Neuronal stem cell (in vitro differentiated cells): Measurements from ENCODE around the gene SLC5A5.
A peak's percentile ranks its signal among the peaks of the same experiment; 100 is the strongest.

Source experiments
- DNase-seq: peaks from one replicate; pipeline ENCODE4 v3.0.0-alpha.2; 2013; ENCODE audit warnings: low spot score
- H2AFZ ChIP-seq: one replicate; pipeline ENCODE4 v1.6.1; 2013; ENCODE audit warnings: mild to moderate bottlenecking, low read length, inconsistent platforms
- H2AK5ac ChIP-seq: 2 replicates; pipeline ENCODE4 v1.6.1; 2013; ENCODE audit warnings: low read depth, mild to moderate bottlenecking, inconsistent platforms, low read length, moderate library complexity, mixed read lengths
- H2BK120ac ChIP-seq: 2 replicates; pipeline ENCODE4 v1.6.1; 2013; ENCODE audit warnings: low read depth, mild to moderate bottlenecking, inconsistent platforms, low read length, moderate library complexity, mixed read lengths
- H2BK12ac ChIP-seq: one replicate; pipeline ENCODE4 v1.6.1; 2013; ENCODE audit warnings: low read length, inconsistent platforms
- H2BK15ac ChIP-seq: 2 replicates; pipeline ENCODE4 v1.6.1; 2013; ENCODE audit warnings: mild to moderate bottlenecking, low read length, inconsistent platforms, mixed read lengths
- H2BK5ac ChIP-seq: one replicate; pipeline ENCODE4 v1.6.1; 2013; ENCODE audit warnings: inconsistent platforms, mild to moderate bottlenecking, low read length, moderate library complexity
- H3K14ac ChIP-seq: one replicate; pipeline ENCODE4 v1.6.1; 2013; ENCODE audit warnings: low read length, inconsistent platforms
- H3K18ac ChIP-seq: 2 replicates; pipeline ENCODE4 v1.6.1; 2013; ENCODE audit warnings: low read length, inconsistent platforms
- H3K23ac ChIP-seq: 2 replicates; pipeline ENCODE4 v1.6.1; 2013; ENCODE audit warnings: low read depth, mild to moderate bottlenecking, mixed read lengths, low read length, inconsistent platforms; ENCODE audit not compliant: poor library complexity
- H3K27ac ChIP-seq: replicated peaks from 3 replicates; pipeline ENCODE4 v1.5.1; 2013; ENCODE audit warnings: low read length, inconsistent platforms
- H3K27me3 ChIP-seq, 3 experiments: 2 replicates each; pipeline ENCODE4 v1.6.1; 2013; ENCODE audit warnings: low read length in 3 of 3, mild to moderate bottlenecking in 2 of 3, inconsistent platforms in 1 of 3, low read depth in 1 of 3, mixed read lengths in 1 of 3, moderate library complexity in 1 of 3; ENCODE audit not compliant: control insufficient read depth in 3 of 3, insufficient read depth in 3 of 3
- H3K36me3 ChIP-seq, 2 donors: replicated peaks in 1 of 2; 2 replicates each; pipeline ENCODE4 v1.6.1; 2013; ENCODE audit warnings: low read length in 2 of 2; ENCODE audit not compliant: control insufficient read depth in 2 of 2, insufficient read depth in 2 of 2
- H3K4ac ChIP-seq: 2 replicates; pipeline ENCODE4 v1.6.1; 2013; ENCODE audit warnings: inconsistent platforms, mild to moderate bottlenecking, low read length, moderate library complexity
- H3K4me1 ChIP-seq, 2 donors: 1 replicate in 1 of 2; 2 replicates in 1 of 2; pipeline ENCODE4 v1.6.1; 2013; ENCODE audit warnings: low read length in 2 of 2, low read depth in 1 of 2; ENCODE audit not compliant: control insufficient read depth in 2 of 2, insufficient read depth in 1 of 2
- H3K4me2 ChIP-seq: one replicate; pipeline ENCODE4 v1.6.1; 2013; ENCODE audit warnings: mild to moderate bottlenecking, low read length, inconsistent platforms; ENCODE audit not compliant: insufficient read depth, poor library complexity, severe bottlenecking
- H3K4me3 ChIP-seq, 2 donors: 2 replicates each; pipeline ENCODE4 v1.5.1; 2013; ENCODE audit warnings: low read length in 2 of 2, mild to moderate bottlenecking in 2 of 2, inconsistent platforms in 1 of 2, moderate library complexity in 1 of 2
- H3K79me1 ChIP-seq: one replicate; pipeline ENCODE4 v1.6.1; 2013; ENCODE audit warnings: low read depth, mild to moderate bottlenecking, inconsistent platforms, low read length, moderate library complexity
- H3K9ac ChIP-seq: one replicate; pipeline ENCODE4 v1.6.1; 2013; ENCODE audit warnings: mild to moderate bottlenecking, low read depth, low read length, inconsistent platforms; ENCODE audit not compliant: poor library complexity
- H3K9me3 ChIP-seq, 2 donors: replicated peaks in 1 of 2; 2 replicates each; pipeline versions ENCODE3 to v1.6.1; 2013; ENCODE audit warnings: low read length in 2 of 2, mild to moderate bottlenecking in 2 of 2, inconsistent platforms in 1 of 2, low read depth in 1 of 2, mixed read lengths in 1 of 2, moderate library complexity in 1 of 2; ENCODE audit not compliant: control insufficient read depth in 2 of 2, insufficient read depth in 1 of 2
- H4K8ac ChIP-seq: one replicate; pipeline ENCODE4 v1.6.1; 2013; ENCODE audit warnings: low read depth, mild to moderate bottlenecking, inconsistent platforms, low read length, moderate library complexity
- H4K91ac ChIP-seq: one replicate; pipeline ENCODE4 v1.6.1; 2013; ENCODE audit warnings: low read length, low read depth, mild to moderate bottlenecking, inconsistent platforms; ENCODE audit not compliant: poor library complexity
- WGBS, 2 donors: extraction: QIAGEN DNeasy Blood & Tissue Kit; methylation state at CpG; one replicate each; pipeline ENCODE4 v1.1.7; 2013; ENCODE audit warnings: missing lambda C conversion rate in 2 of 2, mixed read lengths in 1 of 2; ENCODE audit not compliant: insufficient read length in 2 of 2, insufficient replicate concordance in 1 of 2; ENCODE audit errors: extremely low coverage in 2 of 2; 5-methylcytosine and 5-hydroxymethylcytosine counted together

SLC5A5 gene

GRCh38 chr19:17942181-17942580 is 70.4 kb downstream of the SLC5A5 start:
- no peak overlapping the region for H3K9ac ChIP-seq
- no peak overlapping the region for H3K4ac ChIP-seq
- H3K4me3 ChIP-seq, result no peak overlapping the region
- H2BK12ac ChIP-seq, result no peak overlapping the region
- no peak overlapping the region for H3K18ac ChIP-seq
- no peaks in the 10 kb centered on the region for H3K27me3 ChIP-seq
- no peak overlapping the region for H2BK15ac ChIP-seq
- no peak overlapping the region for H3K27ac ChIP-seq
- H3K4me1 ChIP-seq, result peaks cover under 1 to 4% of the 10 kb centered on the region in 2 donors
- no peak for DNase-seq
- H2BK5ac ChIP-seq, result no peak overlapping the region
- H3K23ac ChIP-seq, result peak overlapping the region; percentile 45
- H3K14ac ChIP-seq, result no peak overlapping the region
- no peak overlapping the region for H4K8ac ChIP-seq
- peaks cover 3% of the 10 kb centered on the region for H3K79me1 ChIP-seq
- H3K36me3 ChIP-seq, result peaks cover 23 to 42% of the 10 kb centered on the region in 2 donors
- H4K91ac ChIP-seq, result no peak overlapping the region
- no peak overlapping the region for H2BK120ac ChIP-seq
- no peak overlapping the region for H3K4me2 ChIP-seq
- H2AFZ ChIP-seq, result no peak overlapping the region
- no peak overlapping the region for H2AK5ac ChIP-seq
- H3K9me3 ChIP-seq, result no peaks in the 10 kb centered on the region
- no CpG with 5 or more reads among the region's 17 CpGs for WGBS, 2 donors

GRCh38 chr19:17942582-17943273 is 71.0 kb downstream of the SLC5A5 start:
- Histone ChIP-seq H3K4me2 (peak overlapping the region; percentile 25), H3K9ac (no peak overlapping the region), H3K4me1 (peaks cover 4 to 6% of the 10 kb centered on the region in 2 donors), H2AFZ (no peak overlapping the region), H3K14ac (no peak overlapping the region), H3K4me3 (no peak overlapping the region), H3K27ac (no peak overlapping the region), H2BK12ac (no peak overlapping the region), H3K27me3 (no peaks in the 10 kb centered on the region), H2AK5ac (no peak overlapping the region), H3K18ac (no peak overlapping the region), H2BK15ac (no peak overlapping the region), H3K36me3 (peaks cover 19 to 42% of the 10 kb centered on the region in 2 donors), H3K79me1 (peaks cover 3% of the 10 kb centered on the region), H4K91ac (no peak overlapping the region), H2BK5ac (no peak overlapping the region), H4K8ac (no peak overlapping the region), H2BK120ac (no peak overlapping the region), H3K9me3 (no peaks in the 10 kb centered on the region), H3K23ac (peak overlapping the region; percentile 45), H3K4ac (no peak overlapping the region)
- no CpG with 5 or more reads among the region's 41 CpGs for WGBS, 2 donors
- no peak for DNase-seq

- Histone ChIP-seq H3K18ac (peak overlapping the region; percentile 64), H3K4me2 (no peak overlapping the region), H3K36me3 (peaks cover 19 to 38% of the 10 kb centered on the region in 2 donors), H2BK12ac (peak overlapping the region; percentile 73), H4K8ac (no peak overlapping the region), H2AK5ac (peak overlapping the region; percentile 37), H3K4me1 (peaks cover 5 to 6% of the 10 kb centered on the region in 2 donors), H2BK5ac (no peak overlapping the region), H3K4ac (no peak overlapping the region), H3K4me3 (no peak overlapping the region), H2BK15ac (no peak overlapping the region), H3K27me3 (no peaks in the 10 kb centered on the region), H3K9ac (no peak overlapping the region), H3K9me3 (no peaks in the 10 kb centered on the region), H3K79me1 (peaks cover 3% of the 10 kb centered on the region), H2AFZ (no peak overlapping the region), H3K27ac (no peak overlapping the region), H4K91ac (no peak overlapping the region), H3K14ac (no peak overlapping the region), H2BK120ac (peak overlapping the region; percentile 47), H3K23ac (peak overlapping the region; percentile 73)
- whole genome bisulfite sequencing, 2 donors, result no CpG with 5 or more reads among the region's 57 CpGs
- no peak for DNase-seq
Measured at GRCh38 chr19:17943274-17944221, 71.8 kb downstream of the SLC5A5 start.

- Histone ChIP-seq H3K27ac (no peak overlapping the region), H3K23ac (peak overlapping the region; percentile 73), H3K18ac (no peak overlapping the region), H2AFZ (no peak overlapping the region), H3K14ac (no peak overlapping the region), H3K4me3 (no peak overlapping the region), H4K91ac (no peak overlapping the region), H3K9ac (no peak overlapping the region), H3K4me1 (peaks cover 10 to 12% of the 10 kb centered on the region in 2 donors), H3K79me1 (peaks cover 3% of the 10 kb centered on the region), H2BK12ac (peak overlapping the region; percentile 73), H3K9me3 (no peaks in the 10 kb centered on the region), H4K8ac (no peak overlapping the region), H3K4ac (no peak overlapping the region), H2BK5ac (no peak overlapping the region), H2BK15ac (no peak overlapping the region), H2BK120ac (no peak overlapping the region), H2AK5ac (no peak overlapping the region), H3K27me3 (peaks cover 0 to 6% (median 3%) of the 10 kb centered on the region in 3 experiments), H3K4me2 (no peak overlapping the region), H3K36me3 (peaks cover 16 to 31% of the 10 kb centered on the region in 2 donors)
- DNase-seq, result no peak
- no CpG with 5 or more reads among the region's 4 CpGs for WGBS, 2 donors
Measured at GRCh38 chr19:17944301-17944700, 72.6 kb downstream of the SLC5A5 start.
